ENCODE results near the gene ADAM15.

GRCh38 chr1:155066777-155067176, 15.7 kb downstream of the ADAM15 start:
- no peak for TF ChIP-seq CTCF (IDR thresholded peaks at IDR 0.05)
- no peak for TF ChIP-seq POLR2A (IDR thresholded peaks at IDR 0.05)

All from right lobe of liver (tissue), 4 donors.